ENCODE measurements around the gene SLC12A9.
A peak's percentile ranks its signal among the peaks of the same experiment; 100 is the strongest.

SLC12A9 gene, protein sequence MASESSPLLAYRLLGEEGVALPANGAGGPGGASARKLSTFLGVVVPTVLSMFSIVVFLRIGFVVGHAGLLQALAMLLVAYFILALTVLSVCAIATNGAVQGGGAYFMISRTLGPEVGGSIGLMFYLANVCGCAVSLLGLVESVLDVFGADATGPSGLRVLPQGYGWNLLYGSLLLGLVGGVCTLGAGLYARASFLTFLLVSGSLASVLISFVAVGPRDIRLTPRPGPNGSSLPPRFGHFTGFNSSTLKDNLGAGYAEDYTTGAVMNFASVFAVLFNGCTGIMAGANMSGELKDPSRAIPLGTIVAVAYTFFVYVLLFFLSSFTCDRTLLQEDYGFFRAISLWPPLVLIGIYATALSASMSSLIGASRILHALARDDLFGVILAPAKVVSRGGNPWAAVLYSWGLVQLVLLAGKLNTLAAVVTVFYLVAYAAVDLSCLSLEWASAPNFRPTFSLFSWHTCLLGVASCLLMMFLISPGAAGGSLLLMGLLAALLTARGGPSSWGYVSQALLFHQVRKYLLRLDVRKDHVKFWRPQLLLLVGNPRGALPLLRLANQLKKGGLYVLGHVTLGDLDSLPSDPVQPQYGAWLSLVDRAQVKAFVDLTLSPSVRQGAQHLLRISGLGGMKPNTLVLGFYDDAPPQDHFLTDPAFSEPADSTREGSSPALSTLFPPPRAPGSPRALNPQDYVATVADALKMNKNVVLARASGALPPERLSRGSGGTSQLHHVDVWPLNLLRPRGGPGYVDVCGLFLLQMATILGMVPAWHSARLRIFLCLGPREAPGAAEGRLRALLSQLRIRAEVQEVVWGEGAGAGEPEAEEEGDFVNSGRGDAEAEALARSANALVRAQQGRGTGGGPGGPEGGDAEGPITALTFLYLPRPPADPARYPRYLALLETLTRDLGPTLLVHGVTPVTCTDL

DNA sequence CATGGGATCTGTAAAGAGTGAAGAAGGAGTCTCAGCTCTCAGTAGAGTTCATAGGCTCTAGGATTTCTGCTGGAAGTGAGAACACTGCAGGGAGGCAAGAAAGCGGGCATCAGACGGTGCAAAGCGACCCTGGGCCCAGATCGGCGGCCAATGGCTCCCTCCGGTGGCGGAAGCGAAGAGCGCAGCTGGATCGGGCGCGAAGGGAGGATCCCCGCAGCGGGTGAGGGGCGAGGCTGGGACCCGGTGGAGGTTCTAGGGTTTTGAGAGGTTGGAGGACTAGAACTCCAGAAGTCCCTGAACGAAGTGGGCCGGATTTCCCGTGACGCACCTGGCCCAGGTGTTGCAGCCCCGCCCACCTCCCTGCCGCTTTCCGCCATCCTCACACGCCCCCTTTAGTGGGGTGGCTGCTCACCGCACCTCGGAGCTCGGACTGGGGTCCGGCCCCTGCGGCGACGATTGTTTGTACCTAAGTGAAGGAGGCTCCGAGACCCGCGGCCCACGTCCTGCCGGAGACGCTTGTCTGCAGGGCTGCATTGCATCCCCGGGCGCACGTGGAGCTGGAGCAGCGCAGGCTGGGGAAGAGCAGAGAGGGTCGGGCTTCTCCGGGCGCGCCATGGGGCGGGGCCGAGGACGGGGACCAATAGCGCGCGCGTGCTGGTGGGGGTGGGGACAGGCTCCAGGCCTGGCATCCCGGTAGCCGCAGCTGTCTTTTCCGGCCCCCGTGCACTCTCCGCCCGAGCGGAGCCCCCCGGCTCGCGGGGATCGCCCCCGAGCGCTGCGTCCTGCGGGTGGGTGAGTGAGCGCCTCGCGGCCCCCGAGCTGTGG lies at the start of gene SLC12A9:
TSS of gene SLC12A9 (plus strand) at position 666 of the 825 bp plus-strand sequence. CDS start 1,485 bp downstream, outside the sequence.
- TF ChIP-seq, protein P1, sequence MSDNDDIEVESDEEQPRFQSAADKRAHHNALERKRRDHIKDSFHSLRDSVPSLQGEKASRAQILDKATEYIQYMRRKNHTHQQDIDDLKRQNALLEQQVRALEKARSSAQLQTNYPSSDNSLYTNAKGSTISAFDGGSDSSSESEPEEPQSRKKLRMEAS (IDR thresholded peaks at IDR 0.05; ENCODE audit: low read depth, low read length) = peak; percentile 98
- TF ChIP-seq MYC (IDR thresholded peaks at IDR 0.05; ENCODE audit: low read depth, low read length) (peak; percentile 96), POLR2A (IDR thresholded peaks at IDR 0.05; ENCODE audit: extremely low read depth, insufficient read length) (peak; percentile 67)
- TF ChIP-seq, protein P2, sequence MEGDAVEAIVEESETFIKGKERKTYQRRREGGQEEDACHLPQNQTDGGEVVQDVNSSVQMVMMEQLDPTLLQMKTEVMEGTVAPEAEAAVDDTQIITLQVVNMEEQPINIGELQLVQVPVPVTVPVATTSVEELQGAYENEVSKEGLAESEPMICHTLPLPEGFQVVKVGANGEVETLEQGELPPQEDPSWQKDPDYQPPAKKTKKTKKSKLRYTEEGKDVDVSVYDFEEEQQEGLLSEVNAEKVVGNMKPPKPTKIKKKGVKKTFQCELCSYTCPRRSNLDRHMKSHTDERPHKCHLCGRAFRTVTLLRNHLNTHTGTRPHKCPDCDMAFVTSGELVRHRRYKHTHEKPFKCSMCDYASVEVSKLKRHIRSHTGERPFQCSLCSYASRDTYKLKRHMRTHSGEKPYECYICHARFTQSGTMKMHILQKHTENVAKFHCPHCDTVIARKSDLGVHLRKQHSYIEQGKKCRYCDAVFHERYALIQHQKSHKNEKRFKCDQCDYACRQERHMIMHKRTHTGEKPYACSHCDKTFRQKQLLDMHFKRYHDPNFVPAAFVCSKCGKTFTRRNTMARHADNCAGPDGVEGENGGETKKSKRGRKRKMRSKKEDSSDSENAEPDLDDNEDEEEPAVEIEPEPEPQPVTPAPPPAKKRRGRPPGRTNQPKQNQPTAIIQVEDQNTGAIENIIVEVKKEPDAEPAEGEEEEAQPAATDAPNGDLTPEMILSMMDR (IDR thresholded peaks at IDR 0.05; ENCODE audit: low read depth, low read length) = peak; percentile 95
- peak; percentile 96 for DNase-seq (ENCODE audit: low read depth)
- H3K4me3 ChIP-seq (ENCODE audit: low read depth, low read length) = peak within 1 kb of the TSS; percentile 82

DNA sequence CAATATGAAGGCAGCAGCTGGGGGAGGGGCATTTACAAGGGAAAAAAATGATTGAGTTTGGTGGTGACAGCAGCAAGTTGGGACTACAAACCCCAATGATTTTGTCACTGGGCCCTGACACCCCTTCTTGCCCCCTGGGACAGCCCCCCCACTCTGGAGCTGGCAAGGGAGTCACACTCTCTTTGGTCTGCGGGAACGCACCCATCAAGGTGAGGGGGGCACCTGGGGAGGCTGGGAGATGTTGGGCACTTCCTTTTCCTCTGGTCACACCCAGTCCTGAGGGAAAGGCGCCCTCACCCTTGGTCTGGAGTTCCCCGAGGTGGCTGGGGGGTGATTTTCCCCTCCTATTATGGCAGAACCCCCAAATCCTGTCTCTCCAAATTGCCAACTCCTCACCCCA lies 49.6 kb upstream of the SLC12A9 start:
- DNase-seq (ENCODE audit: low read depth) = peak; percentile 53
- H3K4me3 ChIP-seq (ENCODE audit: low read depth, low read length) = peak overlapping the region; percentile 51
- TF ChIP-seq, protein P2 (IDR thresholded peaks at IDR 0.05; ENCODE audit: low read depth, low read length) = no peak
- TF ChIP-seq, protein P1 (IDR thresholded peaks at IDR 0.05; ENCODE audit: low read depth, low read length) = no peak
- TF ChIP-seq MYC (IDR thresholded peaks at IDR 0.05; ENCODE audit: low read depth, low read length) (no peak), POLR2A (IDR thresholded peaks at IDR 0.05; ENCODE audit: extremely low read depth, insufficient read length) (no peak)

DNA sequence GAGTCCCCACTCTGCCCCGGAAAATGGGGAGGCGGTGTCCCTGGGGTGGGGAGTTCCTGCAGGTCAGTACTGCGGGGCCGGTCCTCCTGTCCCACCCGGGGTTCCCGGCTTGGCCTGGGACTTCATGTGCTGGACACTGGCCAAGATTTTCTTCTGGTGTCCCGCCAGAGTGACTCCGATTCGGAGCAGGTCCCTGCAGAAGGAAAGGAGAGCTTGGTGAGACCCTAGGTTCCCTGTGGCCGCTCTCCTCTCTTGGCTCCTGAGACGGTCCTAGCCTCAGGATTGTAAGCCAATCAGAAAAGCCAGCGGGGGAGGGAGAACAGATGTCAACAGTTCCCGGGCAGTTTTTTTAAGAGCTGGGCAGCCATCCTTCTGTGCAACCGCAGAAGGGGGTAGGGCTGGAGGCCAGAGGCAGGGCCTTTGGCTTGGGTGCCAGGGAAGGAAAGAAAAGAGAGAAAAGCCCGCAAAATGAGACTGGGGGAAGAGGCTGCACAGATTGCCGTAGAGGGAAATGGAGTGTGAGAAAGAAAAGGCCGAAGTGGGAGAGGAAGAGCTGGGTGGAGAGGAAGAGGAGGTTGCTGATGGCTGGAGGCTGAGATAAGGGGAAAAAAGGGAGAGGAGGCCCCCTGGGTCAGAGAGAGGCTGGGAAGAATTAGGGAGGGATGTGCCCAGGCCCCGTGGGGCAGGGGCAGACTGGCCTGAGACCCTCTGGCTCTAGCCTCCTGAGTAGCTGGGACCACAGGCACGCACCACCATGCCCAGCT lies 48.9 kb upstream of the SLC12A9 start:
- H3K4me3 ChIP-seq (ENCODE audit: low read depth, low read length) = peak overlapping the region; percentile 51
- DNase-seq (ENCODE audit: low read depth) = peak; percentile 98
- TF ChIP-seq, protein P2 (IDR thresholded peaks at IDR 0.05; ENCODE audit: low read depth, low read length) = no peak
- TF ChIP-seq MYC (IDR thresholded peaks at IDR 0.05; ENCODE audit: low read depth, low read length) (peak; percentile 40), POLR2A (IDR thresholded peaks at IDR 0.05; ENCODE audit: extremely low read depth, insufficient read length) (peak; percentile 74)
- TF ChIP-seq, protein P1 (IDR thresholded peaks at IDR 0.05; ENCODE audit: low read depth, low read length) = peak; percentile 60; the same call in 1 of the 2 replicates

DNA sequence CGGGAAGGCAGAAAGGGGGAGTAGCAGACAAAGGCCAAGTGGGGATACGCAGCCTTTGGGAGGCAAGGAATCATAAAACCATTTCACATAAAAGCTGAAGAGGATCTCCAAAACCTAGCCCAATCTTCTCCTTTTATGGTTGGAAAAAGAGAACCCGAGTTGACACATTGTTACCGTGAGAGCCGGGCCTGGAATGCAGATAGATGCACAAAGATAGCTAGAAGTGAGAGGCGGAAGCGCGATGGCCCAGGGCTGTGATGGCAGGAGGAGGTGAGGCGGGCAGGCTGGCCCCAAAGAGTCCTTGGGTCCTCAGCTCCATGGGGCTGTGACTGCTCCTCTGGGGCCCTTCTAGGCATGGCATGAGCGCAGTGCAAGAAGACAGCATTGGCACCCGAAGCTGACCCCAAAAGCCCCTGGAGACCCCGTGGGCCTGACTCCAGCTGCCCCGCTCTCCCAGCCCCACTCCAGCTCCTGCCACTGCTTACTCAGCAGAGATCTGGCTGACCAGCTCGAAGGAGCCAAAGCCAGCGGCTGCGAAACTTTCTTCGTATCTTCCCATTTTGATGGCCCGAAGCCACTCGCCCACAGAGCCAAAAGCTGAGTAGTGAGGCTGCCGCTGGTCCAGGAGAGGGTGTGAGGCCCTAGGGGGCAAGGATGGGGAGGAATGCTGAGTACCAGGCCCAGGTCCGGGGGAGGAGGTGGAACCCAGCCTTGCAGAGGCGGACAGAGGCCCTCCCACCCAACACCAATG lies 47.7 kb upstream of the SLC12A9 start:
- no peak for DNase-seq (ENCODE audit: low read depth)
- no peak overlapping the region for H3K4me3 ChIP-seq (ENCODE audit: low read depth, low read length)
- TF ChIP-seq MYC (IDR thresholded peaks at IDR 0.05; ENCODE audit: low read depth, low read length) = no peak
- TF ChIP-seq, protein P2 (IDR thresholded peaks at IDR 0.05; ENCODE audit: low read depth, low read length) = no peak
- TF ChIP-seq, protein P1 (IDR thresholded peaks at IDR 0.05; ENCODE audit: low read depth, low read length) = no peak
- TF ChIP-seq POLR2A (IDR thresholded peaks at IDR 0.05; ENCODE audit: extremely low read depth, insufficient read length) = no peak
